OCI-LY1 (cell line): ENCODE data around the gene MXRA7.

Source experiments
- CTCF ChIP-seq: fragments of 200-600 bp; sonication (generic), shearing (Covaris generic); IDR thresholded peaks from 2 replicates; pipeline ENCODE4 v1.5.1; 2017; ENCODE audit warnings: mild to moderate bottlenecking, antibody characterized with exemption, low read length, moderate library complexity, mixed read lengths
- EZH2 ChIP-seq: fragments of 200-600 bp; sonication (generic), shearing (Covaris generic); IDR thresholded peaks from 2 replicates; pipeline ENCODE4 v1.8.0; 2017; ENCODE audit warnings: borderline replicate concordance, mixed run types, mild to moderate bottlenecking, antibody characterized with exemption, low read length, moderate library complexity, mixed read lengths

- TF ChIP-seq CTCF (no peak), EZH2 (no peak)
Observed at GRCh38 chr17:76752006-76752405, 41.2 kb upstream of the MXRA7 start.
